Activated CD4-positive, alpha-beta T cell treated with anti-CD3 and anti-CD28 coated beads, Interleukin-10, Interleukin-2, amounts not matched to agents 100 ng/mL and 50 ng/mL, durations not matched to agents 16 hours and 8 hours (primary cell): Measurements from ENCODE around the gene PPP1R1A.

Source experiments
- DNase-seq: peaks from one replicate; pipeline ENCODE4 v3.0.0-alpha.2; 2020

Gene PPP1R1A

GRCh38 chr12:54603173-54603814, 14.8 kb upstream of the PPP1R1A start:
- DNase-seq, result peak; percentile 75

- DNase-seq, result no peak
These were observed 14.2 kb upstream of the PPP1R1A start for GRCh38 chr12:54602661-54603060.

- no peak for DNase-seq
These were observed 13.4 kb upstream of the PPP1R1A start for GRCh38 chr12:54601841-54602240.

DNA sequence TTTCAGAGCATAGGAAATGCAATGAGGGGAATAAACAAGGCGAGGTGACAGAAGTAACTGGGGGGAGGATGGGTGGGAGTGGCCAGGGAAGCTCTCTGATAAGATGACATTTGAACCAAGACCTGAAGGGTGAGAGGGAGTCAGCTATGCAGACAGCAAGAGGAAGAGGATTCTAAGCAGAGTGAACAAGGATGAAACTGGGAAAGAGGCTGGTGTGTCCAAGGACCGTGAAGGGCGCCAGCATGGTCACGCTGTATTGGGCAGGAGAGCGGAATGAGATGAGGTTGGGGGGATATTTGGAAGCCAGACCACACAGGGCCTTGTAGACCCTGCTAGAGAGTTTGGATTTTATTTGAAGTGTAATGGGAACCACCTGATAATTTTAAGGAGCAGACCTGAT, 10.5 kb upstream of the PPP1R1A start:
- DNase-seq, result no peak

GRCh38 chr12:54596526-54596946, 8.1 kb upstream of the PPP1R1A start:
- DNase-seq, result peak; percentile 49

- DNase-seq, result no peak
These were observed 7.0 kb upstream of the PPP1R1A start for GRCh38 chr12:54595471-54595870.

DNA sequence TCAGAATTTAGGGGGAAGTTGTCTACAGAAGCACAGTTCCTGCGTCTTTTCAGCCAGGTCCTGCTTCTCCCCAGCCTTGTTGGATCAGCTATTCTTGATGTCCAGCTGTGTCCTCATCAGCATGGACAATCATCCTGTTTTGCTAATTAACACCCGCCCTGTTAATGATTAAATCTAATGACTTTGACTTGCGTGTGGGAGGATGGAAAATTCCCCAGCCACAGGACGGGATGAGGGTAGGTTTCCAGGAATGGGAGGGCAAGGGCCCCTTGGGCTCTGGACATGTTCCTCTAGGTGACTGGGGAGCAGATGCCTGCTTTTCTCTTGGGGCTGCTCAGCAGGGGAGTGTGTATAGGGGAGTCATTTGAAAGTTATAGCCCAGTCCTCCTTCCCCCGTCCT, 5.3 kb upstream of the PPP1R1A start:
- DNase-seq, result no peak

GRCh38 chr12:54593135-54593534, 4.7 kb upstream of the PPP1R1A start:
- DNase-seq, result no peak

DNA sequence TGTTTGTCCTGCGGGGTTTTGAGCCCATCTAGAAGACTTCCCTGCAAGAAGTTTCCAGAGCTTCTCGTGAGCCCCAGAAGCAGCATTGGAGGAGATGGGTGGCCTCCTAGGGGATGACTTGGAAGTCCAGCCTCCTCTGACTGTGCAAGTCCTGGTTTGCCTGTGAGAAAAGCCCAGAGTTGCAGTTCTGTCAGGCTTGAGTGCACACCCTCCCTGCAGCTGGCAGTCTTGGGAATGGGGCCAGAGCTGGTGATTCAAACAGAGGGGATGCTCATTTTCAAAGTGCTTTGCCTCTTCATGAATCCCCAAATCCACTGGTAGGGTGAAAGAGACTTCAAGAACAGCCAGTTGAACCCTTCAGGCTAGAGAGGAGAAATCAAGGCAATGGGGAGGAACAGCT, 3.9 kb upstream of the PPP1R1A start:
- DNase-seq, result no peak

- DNase-seq, result no peak
These were observed 2.6 kb upstream of the PPP1R1A start for GRCh38 chr12:54590978-54591591.

- DNase-seq, result no peak
These were observed 1.5 kb upstream of the PPP1R1A start for GRCh38 chr12:54589964-54590363.

DNA sequence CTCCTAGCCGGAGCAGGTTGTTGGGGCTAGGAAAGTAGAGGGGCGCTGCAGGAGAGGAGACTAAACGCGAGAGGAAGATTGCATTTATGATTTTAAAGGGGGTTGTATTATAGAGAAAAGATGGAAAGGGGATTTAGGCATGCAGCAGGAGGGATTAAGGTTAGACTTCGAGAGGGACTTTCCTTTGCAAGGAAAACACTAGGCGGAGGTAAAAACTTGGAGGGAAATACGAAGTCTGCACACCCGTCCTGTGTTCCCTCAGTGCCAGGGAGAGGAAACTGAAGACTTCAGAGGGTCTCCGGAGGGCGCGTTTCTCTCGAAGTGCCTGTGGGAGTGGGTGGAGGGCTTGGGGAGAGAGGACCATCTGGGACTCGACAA, 420 bp upstream of the PPP1R1A start:
- no peak for DNase-seq

- no peak for DNase-seq
These were observed 1.1 kb downstream of the PPP1R1A start for GRCh38 chr12:54587315-54587873.

- DNase-seq, result no peak
These were observed 1.8 kb downstream of the PPP1R1A start for GRCh38 chr12:54586620-54587019.

DNA sequence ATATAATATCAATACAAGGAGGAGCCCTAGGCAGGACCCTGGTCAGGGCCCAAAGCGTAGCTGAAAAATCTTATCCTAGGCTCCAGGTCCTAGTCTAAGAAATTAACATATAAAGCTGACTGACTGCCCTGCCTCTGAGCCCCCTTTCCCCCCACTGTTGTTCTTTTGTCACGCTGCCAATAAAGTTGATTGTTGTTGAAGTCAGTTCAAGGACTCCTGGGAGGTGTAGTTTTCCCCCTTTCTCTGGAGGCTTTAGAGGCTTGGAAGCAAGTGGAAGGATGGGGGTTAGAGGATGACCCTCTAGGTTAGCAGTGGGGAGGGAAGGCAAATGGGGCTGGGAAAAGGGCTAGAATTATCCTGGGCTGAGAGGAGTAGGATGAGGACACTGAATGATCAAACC, 3.2 kb downstream of the PPP1R1A start:
- DNase-seq, result no peak

DNA sequence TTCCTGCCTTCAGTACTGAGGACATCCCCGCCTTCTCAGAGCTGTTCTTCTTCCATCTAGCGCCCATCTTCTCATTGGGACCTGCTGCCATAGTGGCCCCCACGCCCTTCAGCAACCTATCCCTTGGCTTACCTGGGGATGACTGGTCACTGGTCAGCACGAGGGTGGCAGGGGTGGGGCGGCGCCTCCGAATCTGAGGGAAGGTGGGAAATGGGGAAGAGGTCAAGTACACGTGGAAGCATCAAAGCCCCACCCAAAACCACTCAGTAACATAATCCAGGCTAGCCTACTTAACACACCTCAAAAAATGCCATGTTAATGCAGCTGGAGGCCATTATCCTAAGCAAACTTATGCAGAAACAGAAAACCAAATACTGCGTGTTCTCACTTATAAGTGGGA, 4.3 kb downstream of the PPP1R1A start:
- no peak for DNase-seq

- DNase-seq, result no peak
These were observed 4.7 kb downstream of the PPP1R1A start for GRCh38 chr12:54583726-54584125.

GRCh38 chr12:54581412-54581811, 7.0 kb downstream of the PPP1R1A start:
- no peak for DNase-seq

- DNase-seq, result peak; percentile 86
These were observed 8.6 kb downstream of the PPP1R1A start for GRCh38 chr12:54579696-54580333.

DNA sequence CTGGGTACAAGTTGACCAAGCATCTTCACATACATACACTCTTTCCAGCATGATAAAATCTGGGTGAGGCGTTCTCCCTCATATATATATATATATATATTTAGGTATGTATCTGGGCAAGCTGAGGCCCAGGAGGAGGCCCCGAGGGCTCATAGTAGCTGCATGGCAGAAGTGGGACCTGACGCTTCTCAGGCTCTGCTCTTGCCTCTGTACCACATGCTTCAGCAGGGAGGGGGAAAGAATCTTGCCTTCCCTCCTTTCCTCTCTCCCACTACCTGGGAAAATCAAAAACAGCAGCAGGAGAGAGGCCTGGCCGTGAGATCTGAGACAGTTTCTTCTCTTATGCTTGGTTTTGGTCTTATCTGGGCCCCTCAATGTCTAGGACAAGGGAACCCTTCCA, 9.2 kb downstream of the PPP1R1A start:
- DNase-seq, result no peak

DNA sequence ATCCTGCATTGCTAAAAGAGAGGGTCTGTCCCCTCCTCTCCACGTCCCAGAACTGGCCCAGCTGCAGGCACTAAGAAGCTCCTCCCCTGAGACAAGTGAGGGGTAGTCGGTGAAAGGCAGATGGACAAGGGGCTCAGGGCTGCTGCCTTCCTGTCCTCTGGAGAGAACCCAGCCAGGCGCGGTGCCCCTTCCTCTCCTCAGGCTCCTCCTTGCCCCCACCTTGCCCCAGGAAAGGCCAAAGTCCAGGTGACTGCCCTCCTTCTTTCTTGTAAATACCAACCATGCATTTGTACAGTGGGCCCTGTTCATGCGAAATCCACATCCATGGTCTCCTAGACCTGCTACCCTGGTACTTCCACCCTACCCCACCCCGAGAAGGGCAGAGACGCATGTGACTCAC, 9.7 kb downstream of the PPP1R1A start:
- DNase-seq, result no peak

GRCh38 chr12:54572881-54573280, 15.6 kb downstream of the PPP1R1A start:
- DNase-seq, result no peak

DNA sequence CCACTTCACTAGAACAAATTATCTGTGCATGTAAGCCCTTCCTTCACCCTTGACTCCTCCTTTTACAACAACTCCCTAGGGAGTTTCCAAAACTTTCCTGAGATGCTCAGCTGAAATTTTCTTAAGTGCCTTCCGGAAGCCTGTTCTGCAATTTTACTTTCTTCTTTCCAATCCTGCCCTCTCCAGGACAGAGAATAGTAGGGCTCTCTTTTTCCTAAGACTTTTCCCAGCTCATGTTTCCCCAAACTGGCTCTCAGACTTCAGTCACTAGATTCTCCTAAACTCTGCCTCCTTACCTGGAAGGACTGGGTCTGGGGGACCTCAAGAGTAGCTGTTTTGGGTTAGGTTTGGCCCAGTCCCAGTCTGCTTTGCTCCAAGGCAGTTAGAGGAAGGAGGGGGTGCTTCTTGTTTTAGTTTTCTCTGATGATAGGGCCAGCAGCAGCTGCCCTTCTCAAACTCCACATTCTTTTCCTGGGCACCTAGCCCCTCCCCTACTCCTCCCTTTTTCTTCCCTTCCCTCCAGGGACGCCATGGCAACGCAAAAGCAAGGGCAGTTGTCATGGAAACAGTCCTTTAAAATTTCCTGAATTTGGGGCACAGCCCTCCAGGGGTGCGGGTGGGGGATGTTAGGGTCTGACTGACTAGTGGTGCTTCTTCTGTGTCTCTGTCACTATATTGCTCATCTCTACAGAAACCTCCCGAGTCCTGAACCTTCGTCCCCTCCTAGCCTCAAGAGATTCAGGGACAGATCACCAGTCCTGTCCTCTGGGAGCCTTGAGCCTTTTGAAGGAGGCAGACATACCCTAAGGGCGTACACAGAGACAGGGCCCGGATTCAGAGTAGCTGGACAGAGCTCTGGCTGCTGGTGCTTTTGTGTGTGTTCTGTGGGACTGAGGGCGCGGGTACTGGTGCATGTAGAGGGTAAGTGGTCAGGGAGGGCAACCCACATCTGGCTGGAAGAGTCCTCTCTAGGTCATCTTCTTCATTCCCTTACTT, 17.0 kb downstream of the PPP1R1A start:
- no peak for DNase-seq
